Upper lobe of left lung (tissue), 6 donors: Measurements from ENCODE around the gene RAB3GAP2. TPM values are rescaled to one million over a fixed set of nuclear protein-coding genes. Genes with fewer than 3 reads are reported as not detected.
"Not testable (repeated sequence)": the region's sequence is repeated elsewhere in the genome, so short reads cannot be mapped to it uniquely, and the experiment has no call there.

Experiments
- ATAC-seq, 2 donors: fragments of 200-7000 bp; cut with Tn5 transposase; one replicate each; pipeline ENCODE4 v1.9.1; 2022; ENCODE audit warnings: mild to moderate bottlenecking in 2 of 2, moderate library complexity in 2 of 2; ENCODE audit not compliant: low FRiP score in 2 of 2
- DNase-seq, 2 donors: peaks; one replicate each; pipeline ENCODE4 v3.0.0-alpha.2; 2019 to 2020
- H3K27ac ChIP-seq, 4 donors: fragments of 200-600 bp; sonication (generic); one replicate each; pipeline ENCODE4 v1.5.1; 2016 to 2019
- H3K27me3 ChIP-seq, 4 donors: fragments of 200-600 bp; sonication (generic); one replicate each; pipeline ENCODE4 v1.5.1; 2017 to 2019
- H3K36me3 ChIP-seq, 4 donors: fragments of 200-600 bp; sonication (generic); one replicate each; pipeline ENCODE4 v1.5.1; 2016 to 2019
- H3K4me1 ChIP-seq, 4 donors: fragments of 200-600 bp; sonication (generic); one replicate each; pipeline ENCODE4 v1.5.1; 2018 to 2019
- H3K4me3 ChIP-seq, 4 donors: fragments of 200-600 bp; sonication (generic); one replicate each; pipeline ENCODE4 v1.5.1; 2017 to 2019; ENCODE audit warnings: mild to moderate bottlenecking in 2 of 4, moderate library complexity in 1 of 4
- H3K9me3 ChIP-seq, 4 donors: fragments of 200-600 bp; sonication (generic); one replicate each; pipeline ENCODE4 v1.5.1; 2018 to 2019
- EP300 ChIP-seq, 4 donors: sonication (generic); formaldehyde crosslinking; IDR thresholded peaks; one replicate each; pipeline ENCODE4 v1.5.1; 2017; ENCODE audit warnings: antibody characterized with exemption in 4 of 4, control low read depth in 2 of 4
- POLR2A ChIP-seq, 4 donors: fragments of 450-650 bp; IDR thresholded peaks; one replicate each; pipeline ENCODE4 v1.5.1; 2016 to 2017; ENCODE audit warnings: antibody characterized with exemption in 4 of 4, mild to moderate bottlenecking in 2 of 4
- POLR2AphosphoS5 ChIP-seq, 2 donors: sonication (generic); formaldehyde crosslinking; IDR thresholded peaks; one replicate each; pipeline ENCODE4 v1.5.1; 2017; ENCODE audit warnings: antibody characterized with exemption in 2 of 2
- WGBS, 2 donors: methylation state at CpG; one replicate each; pipeline ENCODE4 v1.1.5; 2017 to 2018; 5-methylcytosine and 5-hydroxymethylcytosine counted together
- total RNA-seq, 6 donors: library from RNA; depleted of rRNA in 4 of 6; stranded (reverse); fragments of >200 nt in 4 of 6; gene quantifications; one replicate each; pipeline versions ENCODE4 v1.1.0 to v1.2.1, GENCODE V29; 2016 to 2021
- TF ChIP-seq, protein P1 (sequence below), 6 experiments: fragments of 450-650 bp in 4 of 6; fragments of 200-600 bp in 2 of 6; sonication (generic) in 2 of 6; IDR thresholded peaks; one replicate each; pipeline ENCODE4 v1.5.1; 2016 to 2019; ENCODE audit warnings: antibody characterized with exemption in 6 of 6
- donor health status: DM: no; HTN: no; CAD: no; lungs with moderate emphysema.
- donor health status: DM: no; HTN: yes; CAD: no; lungs with severe emphysema.

Gene RAB3GAP2
- total RNA-seq, 6 donors from 2014 or later: 9.1 to 35.8 (median 27.1) TPM

DNA sequence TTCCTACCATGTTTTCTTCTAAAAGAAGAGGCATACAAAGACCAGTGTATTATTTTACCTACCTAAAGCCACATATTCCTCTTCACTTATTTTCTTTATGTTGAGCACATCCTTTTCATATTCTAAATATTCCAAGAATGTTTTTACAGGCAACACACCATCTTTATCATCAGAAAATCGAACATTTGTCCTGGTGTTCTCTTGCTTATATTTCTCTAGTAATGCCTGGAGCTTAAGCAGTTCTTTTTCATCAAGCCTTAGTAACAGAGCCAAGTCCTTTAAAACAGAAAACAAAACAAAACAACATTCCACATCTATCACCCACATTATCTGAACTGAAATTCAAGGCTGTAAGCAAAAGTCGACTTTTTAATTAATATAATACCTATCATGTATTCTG, 89.6 kb downstream of the RAB3GAP2 start:
- TF ChIP-seq EP300 (IDR thresholded peaks at IDR 0.05) (no peak), POLR2AphosphoS5 (IDR thresholded peaks at IDR 0.05) (no peak), POLR2A (IDR thresholded peaks at IDR 0.05) (no peak)
- H3K27ac ChIP-seq: no peak overlapping the region
- no peaks in the 10 kb centered on the region for H3K9me3 ChIP-seq
- DNase-seq (no peak), ATAC-seq (no peak)
- WGBS, 2 donors: 81 to 82% methylated on average over 2 of the region's 2 CpGs
- H3K4me1 ChIP-seq: no peaks in the 10 kb centered on the region
- no peak overlapping the region for H3K4me3 ChIP-seq
- H3K27me3 ChIP-seq: no peaks in the 10 kb centered on the region
- H3K36me3 ChIP-seq: peaks cover 2 to 60% (median 17%) of the 10 kb centered on the region in 4 donors

DNA sequence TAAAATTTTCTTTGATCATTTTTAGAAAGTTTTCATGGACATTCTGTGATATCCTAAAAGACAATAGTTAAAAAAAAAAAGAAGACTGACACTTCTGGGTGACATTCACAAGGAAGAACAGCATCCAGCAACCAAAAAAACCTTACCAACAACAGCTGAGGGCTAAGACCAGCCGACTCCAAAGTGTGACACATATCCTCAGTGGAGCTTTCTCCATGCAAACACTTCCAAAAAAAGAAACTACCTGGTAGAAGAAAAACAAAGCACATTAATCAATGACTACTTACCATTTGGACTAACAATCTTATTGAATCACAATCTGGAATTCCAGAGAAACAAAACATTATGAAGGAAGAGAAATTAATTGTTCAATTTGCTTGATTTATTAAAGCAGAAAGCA, 90.1 kb downstream of the RAB3GAP2 start:
- 65 to 90% methylated on average over 1 of the region's 1 CpG for WGBS, 2 donors
- no peak overlapping the region for H3K4me3 ChIP-seq
- no peaks in the 10 kb centered on the region for H3K4me1 ChIP-seq
- TF ChIP-seq POLR2A (IDR thresholded peaks at IDR 0.05): no peak
- TF ChIP-seq, protein P1, sequence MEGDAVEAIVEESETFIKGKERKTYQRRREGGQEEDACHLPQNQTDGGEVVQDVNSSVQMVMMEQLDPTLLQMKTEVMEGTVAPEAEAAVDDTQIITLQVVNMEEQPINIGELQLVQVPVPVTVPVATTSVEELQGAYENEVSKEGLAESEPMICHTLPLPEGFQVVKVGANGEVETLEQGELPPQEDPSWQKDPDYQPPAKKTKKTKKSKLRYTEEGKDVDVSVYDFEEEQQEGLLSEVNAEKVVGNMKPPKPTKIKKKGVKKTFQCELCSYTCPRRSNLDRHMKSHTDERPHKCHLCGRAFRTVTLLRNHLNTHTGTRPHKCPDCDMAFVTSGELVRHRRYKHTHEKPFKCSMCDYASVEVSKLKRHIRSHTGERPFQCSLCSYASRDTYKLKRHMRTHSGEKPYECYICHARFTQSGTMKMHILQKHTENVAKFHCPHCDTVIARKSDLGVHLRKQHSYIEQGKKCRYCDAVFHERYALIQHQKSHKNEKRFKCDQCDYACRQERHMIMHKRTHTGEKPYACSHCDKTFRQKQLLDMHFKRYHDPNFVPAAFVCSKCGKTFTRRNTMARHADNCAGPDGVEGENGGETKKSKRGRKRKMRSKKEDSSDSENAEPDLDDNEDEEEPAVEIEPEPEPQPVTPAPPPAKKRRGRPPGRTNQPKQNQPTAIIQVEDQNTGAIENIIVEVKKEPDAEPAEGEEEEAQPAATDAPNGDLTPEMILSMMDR (IDR thresholded peaks at IDR 0.05): no peak
- TF ChIP-seq EP300 (IDR thresholded peaks at IDR 0.05): no peak
- TF ChIP-seq POLR2AphosphoS5 (IDR thresholded peaks at IDR 0.05): no peak
- peaks cover 2 to 61% (median 13%) of the 10 kb centered on the region in 4 donors for H3K36me3 ChIP-seq
- H3K27ac ChIP-seq: no peak overlapping the region
- H3K27me3 ChIP-seq: no peaks in the 10 kb centered on the region
- H3K9me3 ChIP-seq: no peaks in the 10 kb centered on the region
- DNase-seq (no peak), ATAC-seq (no peak)

DNA sequence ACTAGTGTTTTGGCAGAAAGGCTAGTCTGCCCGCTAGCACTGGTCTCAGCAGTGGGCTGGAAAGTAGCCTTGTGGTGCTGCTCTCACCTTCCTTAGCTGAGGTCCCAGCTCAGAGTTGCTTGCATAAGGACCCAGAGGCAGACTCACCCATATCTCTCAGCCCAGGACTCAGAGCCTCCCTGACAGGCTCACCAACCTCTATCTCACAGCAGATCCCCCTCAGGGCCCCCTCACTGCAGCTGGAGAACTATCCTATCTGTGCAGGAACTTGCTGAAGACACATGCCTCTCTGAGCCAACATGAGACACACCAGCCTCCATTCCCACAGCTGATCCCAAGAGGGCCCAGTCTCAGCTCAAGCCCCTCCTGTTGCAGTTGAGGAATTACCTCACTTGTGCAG, 95.7 kb downstream of the RAB3GAP2 start:
- Histone ChIP-seq H3K9me3 (no peaks in the 10 kb centered on the region), H3K27me3 (no peaks in the 10 kb centered on the region), H3K4me3 (no peak overlapping the region), H3K27ac (no peak overlapping the region), H3K36me3 (peaks cover 2 to 53% (median 16%) of the 10 kb centered on the region in 4 donors), H3K4me1 (no peaks in the 10 kb centered on the region)
- DNase-seq: no peak
- WGBS, 2 donors: 100% methylated on average over 1 of the region's 1 CpG; no CpG with 5 or more reads in 1 of the 2 donors
- TF ChIP-seq POLR2AphosphoS5 (IDR thresholded peaks at IDR 0.05): no peak
- TF ChIP-seq, protein P1 (IDR thresholded peaks at IDR 0.05): no peak
- no peak for TF ChIP-seq EP300 (IDR thresholded peaks at IDR 0.05)
- no peak for TF ChIP-seq POLR2A (IDR thresholded peaks at IDR 0.05)
- ATAC-seq: no peak

DNA sequence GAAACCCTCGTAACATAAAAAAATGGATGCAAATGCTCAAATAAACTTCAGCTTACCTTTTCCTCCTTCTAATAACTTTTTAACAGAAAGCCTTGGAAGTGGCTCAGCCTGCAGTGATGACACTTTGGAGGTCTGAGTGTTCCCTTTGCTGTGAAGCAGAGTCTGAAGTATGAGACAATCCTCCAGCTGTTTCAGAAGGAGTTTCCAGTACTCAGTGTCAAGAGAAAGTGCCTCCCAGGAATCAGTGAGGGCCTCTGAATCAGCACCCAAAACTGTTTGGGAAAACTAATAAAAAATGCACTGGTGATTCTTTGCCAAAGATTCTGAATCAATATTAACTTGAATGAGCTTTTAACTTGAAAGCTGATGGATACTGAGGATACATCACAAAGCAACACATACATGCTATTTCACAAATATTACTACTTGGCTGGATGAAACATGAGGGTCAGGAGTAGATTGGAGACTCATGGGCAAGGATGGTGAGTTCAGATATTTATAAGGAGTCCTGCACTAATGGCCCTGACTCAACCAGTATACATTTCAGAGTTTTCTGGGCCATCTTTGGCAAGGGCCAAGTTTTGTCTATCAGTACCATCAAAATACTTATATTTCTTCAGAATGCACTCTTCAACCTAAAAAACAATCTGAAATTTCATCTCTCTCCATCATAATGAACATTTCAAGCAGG, 101.3 kb downstream of the RAB3GAP2 start:
- DNase-seq (no peak), ATAC-seq (no peak)
- Histone ChIP-seq H3K27ac (no peak overlapping the region), H3K27me3 (no peaks in the 10 kb centered on the region), H3K4me1 (no peaks in the 10 kb centered on the region), H3K4me3 (no peak overlapping the region), H3K9me3 (no peaks in the 10 kb centered on the region), H3K36me3 (peaks cover 13 to 69% (median 50%) of the 10 kb centered on the region in 4 donors)
- TF ChIP-seq POLR2AphosphoS5 (IDR thresholded peaks at IDR 0.05): no peak
- TF ChIP-seq POLR2A (IDR thresholded peaks at IDR 0.05): no peak
- TF ChIP-seq, protein P1 (IDR thresholded peaks at IDR 0.05): no peak
- no peak for TF ChIP-seq EP300 (IDR thresholded peaks at IDR 0.05)
- 91 to 100% methylated on average over 1 of the region's 1 CpG for WGBS, 2 donors

DNA sequence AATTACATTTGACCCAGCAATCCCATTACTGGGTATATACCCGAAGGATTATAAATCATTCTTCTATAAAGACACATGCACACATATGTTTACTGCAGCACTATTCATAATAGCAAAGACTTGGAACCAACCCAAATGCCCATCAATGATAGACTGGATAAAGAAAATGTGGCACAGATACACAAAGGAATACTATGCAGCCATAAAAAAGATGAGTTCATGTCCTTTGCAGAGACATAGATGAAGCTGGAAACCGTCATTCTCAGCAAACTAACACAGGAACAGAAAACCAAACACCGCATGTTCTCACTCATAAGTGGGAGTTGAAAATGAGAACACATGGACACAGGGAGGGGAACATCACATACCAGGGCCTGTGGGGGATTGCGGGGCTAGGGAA, 102.4 kb downstream of the RAB3GAP2 start:
- not testable (repeated sequence) for H3K27me3 ChIP-seq, DNase-seq, H3K27ac ChIP-seq, H3K4me3 ChIP-seq, H3K4me1 ChIP-seq, H3K9me3 ChIP-seq, ATAC-seq
- 93 to 95% methylated on average over 4 of the region's 4 CpGs for WGBS, 2 donors
- peaks cover 13 to 80% (median 52%) of the 10 kb centered on the region in 4 donors for H3K36me3 ChIP-seq

DNA sequence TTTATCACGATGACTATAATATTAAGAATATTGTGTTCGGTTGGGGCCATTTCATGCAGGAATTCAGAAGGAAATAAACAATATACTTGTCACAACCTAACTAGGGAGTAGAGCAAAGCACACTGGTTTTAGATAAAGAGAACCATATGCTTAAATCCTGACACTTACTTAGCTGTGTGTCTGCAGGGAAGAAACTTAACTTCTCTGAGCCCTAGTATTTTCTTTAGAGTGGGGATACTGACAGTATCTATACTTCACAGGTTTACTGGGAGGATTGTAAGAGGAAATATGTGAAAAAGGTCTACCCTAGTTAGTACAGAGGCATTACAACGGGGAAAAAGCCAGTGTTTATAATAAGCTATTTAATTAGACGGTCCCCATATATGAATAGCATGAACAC, 105.4 kb downstream of the RAB3GAP2 start:
- Histone ChIP-seq H3K4me1 (no peaks in the 10 kb centered on the region), H3K9me3 (no peaks in the 10 kb centered on the region), H3K36me3 (peaks cover 11 to 82% (median 50%) of the 10 kb centered on the region in 4 donors), H3K27me3 (no peaks in the 10 kb centered on the region), H3K4me3 (no peak overlapping the region), H3K27ac (no peak overlapping the region)
- ATAC-seq: no peak
- 95 to 96% methylated on average over 4 of the region's 4 CpGs for WGBS, 2 donors
- TF ChIP-seq EP300 (IDR thresholded peaks at IDR 0.05): no peak
- TF ChIP-seq POLR2A (IDR thresholded peaks at IDR 0.05): no peak
- no peak for TF ChIP-seq POLR2AphosphoS5 (IDR thresholded peaks at IDR 0.05)
- TF ChIP-seq, protein P1 (IDR thresholded peaks at IDR 0.05): no peak
- DNase-seq: no peak
